Neuronal stem cell (in vitro differentiated cells): ENCODE data around the gene CMIP.
A peak's percentile ranks its signal among the peaks of the same experiment; 100 is the strongest.

Source experiments
- DNase-seq: peaks from one replicate; pipeline ENCODE4 v3.0.0-alpha.2; 2013; ENCODE audit warnings: low spot score
- H2AFZ ChIP-seq: one replicate; pipeline ENCODE4 v1.6.1; 2013; ENCODE audit warnings: mild to moderate bottlenecking, low read length, inconsistent platforms
- H2AK5ac ChIP-seq: 2 replicates; pipeline ENCODE4 v1.6.1; 2013; ENCODE audit warnings: low read depth, mild to moderate bottlenecking, inconsistent platforms, low read length, moderate library complexity, mixed read lengths
- H2BK120ac ChIP-seq: 2 replicates; pipeline ENCODE4 v1.6.1; 2013; ENCODE audit warnings: low read depth, mild to moderate bottlenecking, inconsistent platforms, low read length, moderate library complexity, mixed read lengths
- H2BK12ac ChIP-seq: one replicate; pipeline ENCODE4 v1.6.1; 2013; ENCODE audit warnings: low read length, inconsistent platforms
- H2BK15ac ChIP-seq: 2 replicates; pipeline ENCODE4 v1.6.1; 2013; ENCODE audit warnings: mild to moderate bottlenecking, low read length, inconsistent platforms, mixed read lengths
- H2BK5ac ChIP-seq: one replicate; pipeline ENCODE4 v1.6.1; 2013; ENCODE audit warnings: inconsistent platforms, mild to moderate bottlenecking, low read length, moderate library complexity
- H3K14ac ChIP-seq: one replicate; pipeline ENCODE4 v1.6.1; 2013; ENCODE audit warnings: low read length, inconsistent platforms
- H3K18ac ChIP-seq: 2 replicates; pipeline ENCODE4 v1.6.1; 2013; ENCODE audit warnings: low read length, inconsistent platforms
- H3K23ac ChIP-seq: 2 replicates; pipeline ENCODE4 v1.6.1; 2013; ENCODE audit warnings: low read depth, mild to moderate bottlenecking, mixed read lengths, low read length, inconsistent platforms; ENCODE audit not compliant: poor library complexity
- H3K27ac ChIP-seq: replicated peaks from 3 replicates; pipeline ENCODE4 v1.5.1; 2013; ENCODE audit warnings: low read length, inconsistent platforms
- H3K27me3 ChIP-seq, 3 experiments: 2 replicates each; pipeline ENCODE4 v1.6.1; 2013; ENCODE audit warnings: low read length in 3 of 3, mild to moderate bottlenecking in 2 of 3, inconsistent platforms in 1 of 3, low read depth in 1 of 3, mixed read lengths in 1 of 3, moderate library complexity in 1 of 3; ENCODE audit not compliant: control insufficient read depth in 3 of 3, insufficient read depth in 3 of 3
- H3K36me3 ChIP-seq, 2 donors: replicated peaks in 1 of 2; 2 replicates each; pipeline ENCODE4 v1.6.1; 2013; ENCODE audit warnings: low read length in 2 of 2; ENCODE audit not compliant: control insufficient read depth in 2 of 2, insufficient read depth in 2 of 2
- H3K4ac ChIP-seq: 2 replicates; pipeline ENCODE4 v1.6.1; 2013; ENCODE audit warnings: inconsistent platforms, mild to moderate bottlenecking, low read length, moderate library complexity
- H3K4me1 ChIP-seq, 2 donors: 1 replicate in 1 of 2; 2 replicates in 1 of 2; pipeline ENCODE4 v1.6.1; 2013; ENCODE audit warnings: low read length in 2 of 2, low read depth in 1 of 2; ENCODE audit not compliant: control insufficient read depth in 2 of 2, insufficient read depth in 1 of 2
- H3K4me2 ChIP-seq: one replicate; pipeline ENCODE4 v1.6.1; 2013; ENCODE audit warnings: mild to moderate bottlenecking, low read length, inconsistent platforms; ENCODE audit not compliant: insufficient read depth, poor library complexity, severe bottlenecking
- H3K4me3 ChIP-seq, 2 donors: 2 replicates each; pipeline ENCODE4 v1.5.1; 2013; ENCODE audit warnings: low read length in 2 of 2, mild to moderate bottlenecking in 2 of 2, inconsistent platforms in 1 of 2, moderate library complexity in 1 of 2
- H3K79me1 ChIP-seq: one replicate; pipeline ENCODE4 v1.6.1; 2013; ENCODE audit warnings: low read depth, mild to moderate bottlenecking, inconsistent platforms, low read length, moderate library complexity
- H3K9ac ChIP-seq: one replicate; pipeline ENCODE4 v1.6.1; 2013; ENCODE audit warnings: mild to moderate bottlenecking, low read depth, low read length, inconsistent platforms; ENCODE audit not compliant: poor library complexity
- H3K9me3 ChIP-seq, 2 donors: replicated peaks in 1 of 2; 2 replicates each; pipeline versions ENCODE3 to v1.6.1; 2013; ENCODE audit warnings: low read length in 2 of 2, mild to moderate bottlenecking in 2 of 2, inconsistent platforms in 1 of 2, low read depth in 1 of 2, mixed read lengths in 1 of 2, moderate library complexity in 1 of 2; ENCODE audit not compliant: control insufficient read depth in 2 of 2, insufficient read depth in 1 of 2
- H4K8ac ChIP-seq: one replicate; pipeline ENCODE4 v1.6.1; 2013; ENCODE audit warnings: low read depth, mild to moderate bottlenecking, inconsistent platforms, low read length, moderate library complexity
- H4K91ac ChIP-seq: one replicate; pipeline ENCODE4 v1.6.1; 2013; ENCODE audit warnings: low read length, low read depth, mild to moderate bottlenecking, inconsistent platforms; ENCODE audit not compliant: poor library complexity
- WGBS, 2 donors: extraction: QIAGEN DNeasy Blood & Tissue Kit; methylation state at CpG; one replicate each; pipeline ENCODE4 v1.1.7; 2013; ENCODE audit warnings: missing lambda C conversion rate in 2 of 2, mixed read lengths in 1 of 2; ENCODE audit not compliant: insufficient read length in 2 of 2, insufficient replicate concordance in 1 of 2; ENCODE audit errors: extremely low coverage in 2 of 2; 5-methylcytosine and 5-hydroxymethylcytosine counted together

Gene CMIP

DNA sequence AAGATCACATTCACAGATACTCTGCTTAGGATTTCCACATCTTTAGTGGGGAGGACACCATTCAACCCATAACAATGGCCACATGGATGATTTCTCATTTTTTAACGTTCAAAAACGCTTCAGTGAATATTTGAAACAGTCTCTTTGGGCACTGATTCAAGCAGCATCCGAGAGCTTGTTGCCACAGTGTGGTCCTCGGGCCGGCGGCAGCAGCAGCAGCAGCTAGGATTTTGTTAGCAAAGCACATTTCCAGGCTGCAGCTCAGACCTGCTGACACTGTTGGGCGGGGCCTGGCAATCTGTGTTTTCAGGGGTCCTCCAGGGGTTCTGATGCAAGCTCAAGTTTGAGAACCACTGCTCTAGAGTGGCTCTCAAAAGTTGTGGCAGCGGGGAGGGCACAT lies 27.9 kb upstream of the CMIP start:
- no peak for DNase-seq
- Histone ChIP-seq H3K4me3 (no peak overlapping the region), H2BK5ac (no peak overlapping the region), H3K4me2 (no peak overlapping the region), H3K18ac (peak overlapping the region; percentile 13), H3K14ac (no peak overlapping the region), H3K27me3 (peaks cover 0 to 10% (median 0%) of the 10 kb centered on the region in 3 experiments), H2BK15ac (peak overlapping the region; percentile 6), H2AK5ac (no peak overlapping the region), H2BK12ac (no peak overlapping the region), H3K79me1 (no peaks in the 10 kb centered on the region), H2BK120ac (no peak overlapping the region), H3K4me1 (peaks cover 21 to 26% of the 10 kb centered on the region in 2 donors), H3K36me3 (no peaks in the 10 kb centered on the region), H3K23ac (no peak overlapping the region), H4K91ac (no peak overlapping the region), H3K9me3 (no peaks in the 10 kb centered on the region), H3K27ac (no peak overlapping the region), H4K8ac (no peak overlapping the region), H2AFZ (peak overlapping the region; percentile 67), H3K4ac (no peak overlapping the region), H3K9ac (no peak overlapping the region)
- WGBS, 2 donors, result no CpG with 5 or more reads among the region's 8 CpGs

DNA sequence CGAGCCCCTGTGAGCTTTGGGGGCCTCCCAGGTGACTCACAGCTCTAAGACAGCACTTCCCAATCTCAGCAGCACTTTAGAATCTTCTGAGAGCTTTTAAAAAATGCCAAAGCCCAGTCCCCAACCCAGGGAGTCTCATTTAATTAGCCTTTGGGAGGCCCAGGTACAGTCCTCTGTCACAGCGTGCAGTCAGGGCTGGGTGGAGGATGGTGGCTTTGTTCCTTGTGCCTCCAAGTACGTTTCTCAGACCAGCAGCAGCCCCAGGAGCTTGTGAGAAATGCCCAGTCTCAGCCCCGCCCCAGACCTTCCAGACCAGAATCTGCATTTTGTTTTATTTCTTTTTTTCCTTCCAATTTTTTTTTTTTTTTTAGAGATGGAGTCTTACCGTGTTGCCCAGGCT lies 27.4 kb upstream of the CMIP start:
- Histone ChIP-seq H3K27me3 (peaks cover 0 to 10% (median 0%) of the 10 kb centered on the region in 3 experiments), H3K23ac (no peak overlapping the region), H3K27ac (no peak overlapping the region), H2AK5ac (no peak overlapping the region), H3K9ac (no peak overlapping the region), H3K4me2 (no peak overlapping the region), H3K4me1 (peaks cover 21 to 26% of the 10 kb centered on the region in 2 donors), H3K9me3 (no peaks in the 10 kb centered on the region), H3K4ac (no peak overlapping the region), H2BK5ac (no peak overlapping the region), H2BK15ac (no peak overlapping the region), H4K91ac (no peak overlapping the region), H4K8ac (no peak overlapping the region), H3K18ac (peak overlapping the region; percentile 36), H3K14ac (no peak overlapping the region), H3K4me3 (no peak overlapping the region), H2BK12ac (no peak overlapping the region), H2BK120ac (no peak overlapping the region), H3K36me3 (no peaks in the 10 kb centered on the region), H2AFZ (peak overlapping the region; percentile 67), H3K79me1 (no peaks in the 10 kb centered on the region)
- no peak for DNase-seq
- WGBS, 2 donors, result no CpG with 5 or more reads among the region's 5 CpGs

DNA sequence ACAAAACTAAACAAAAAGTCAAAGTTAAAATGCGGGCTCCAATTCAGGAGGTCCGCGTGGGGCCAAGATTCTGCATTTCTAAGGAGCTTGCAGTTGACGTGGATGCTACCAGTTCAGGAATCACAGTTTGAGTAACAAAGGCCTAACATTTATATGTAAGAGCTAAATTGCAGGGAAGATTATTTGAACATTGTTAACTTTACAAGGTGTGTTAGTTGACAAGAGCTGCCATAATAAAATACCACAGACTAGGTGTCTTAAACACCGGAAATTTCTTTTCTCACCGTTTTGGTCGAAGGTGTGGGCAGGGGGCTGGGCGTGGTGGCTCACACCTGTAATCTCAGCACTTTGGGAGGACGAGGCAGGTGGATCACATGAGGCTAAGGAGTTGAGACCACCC lies 24.8 kb upstream of the CMIP start:
- no peak overlapping the region for H3K27ac ChIP-seq
- no peak overlapping the region for H3K14ac ChIP-seq
- H2BK15ac ChIP-seq, result no peak overlapping the region
- H3K79me1 ChIP-seq, result no peaks in the 10 kb centered on the region
- H3K36me3 ChIP-seq, result no peaks in the 10 kb centered on the region
- no peak overlapping the region for H4K8ac ChIP-seq
- no peak overlapping the region for H3K4ac ChIP-seq
- H4K91ac ChIP-seq, result no peak overlapping the region
- DNase-seq, result no peak
- no peak overlapping the region for H3K4me3 ChIP-seq
- H2BK120ac ChIP-seq, result no peak overlapping the region
- WGBS, 2 donors, result no CpG with 5 or more reads among the region's 9 CpGs
- no peak overlapping the region for H2BK5ac ChIP-seq
- H3K23ac ChIP-seq, result no peak overlapping the region
- H2AK5ac ChIP-seq, result no peak overlapping the region
- peaks cover 14 to 19% of the 10 kb centered on the region in 2 donors for H3K4me1 ChIP-seq
- no peaks in the 10 kb centered on the region for H3K27me3 ChIP-seq
- no peak overlapping the region for H2AFZ ChIP-seq
- no peaks in the 10 kb centered on the region for H3K9me3 ChIP-seq
- H3K9ac ChIP-seq, result no peak overlapping the region
- H2BK12ac ChIP-seq, result no peak overlapping the region
- H3K18ac ChIP-seq, result no peak overlapping the region
- no peak overlapping the region for H3K4me2 ChIP-seq

DNA sequence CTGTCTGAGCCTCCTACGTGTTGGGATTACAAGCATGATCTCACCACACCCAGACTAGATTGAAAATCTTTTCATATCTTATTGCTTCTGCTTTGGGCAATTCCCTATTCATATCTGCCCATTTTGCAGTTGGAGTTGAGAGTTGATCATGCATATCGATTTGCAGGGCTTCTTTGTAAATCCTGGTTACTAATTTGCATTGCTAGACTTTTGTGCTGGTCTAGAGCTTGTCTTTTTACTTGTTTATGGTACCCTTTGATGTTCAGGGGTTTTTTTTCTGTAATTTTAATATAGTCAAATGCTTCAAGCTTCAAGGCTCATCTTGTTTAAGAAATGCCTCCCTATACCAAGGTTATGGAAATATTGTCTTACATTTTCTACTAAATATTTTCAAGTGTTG lies 23.5 kb upstream of the CMIP start:
- Histone ChIP-seq H3K14ac (no peak overlapping the region), H3K79me1 (no peaks in the 10 kb centered on the region), H2BK120ac (no peak overlapping the region), H3K9me3 (no peaks in the 10 kb centered on the region), H3K4me3 (no peak overlapping the region), H3K18ac (no peak overlapping the region), H3K23ac (no peak overlapping the region), H3K27ac (no peak overlapping the region), H2AFZ (no peak overlapping the region), H3K27me3 (no peaks in the 10 kb centered on the region), H3K4me2 (no peak overlapping the region), H2AK5ac (no peak overlapping the region), H2BK5ac (no peak overlapping the region), H3K4me1 (peaks cover 6 to 10% of the 10 kb centered on the region in 2 donors), H3K9ac (no peak overlapping the region), H4K8ac (no peak overlapping the region), H3K4ac (no peak overlapping the region), H3K36me3 (no peaks in the 10 kb centered on the region), H2BK12ac (no peak overlapping the region), H2BK15ac (no peak overlapping the region), H4K91ac (no peak overlapping the region)
- DNase-seq, result no peak
- no CpG with 5 or more reads among the region's 2 CpGs for WGBS, 2 donors
